Omental fat pad (tissue), 4 donors: ENCODE data around the gene CCDC24. TPM values are rescaled to one million over a fixed set of nuclear protein-coding genes. Genes with fewer than 3 reads are reported as not detected.

Experiments used
- ATAC-seq: fragments of 150-250 bp; one replicate; pipeline ENCODE4 v1.9.1; 2016; ENCODE audit warnings: mild to moderate bottlenecking, moderate library complexity; ENCODE audit not compliant: low FRiP score
- DNase-seq: peaks from one replicate; pipeline ENCODE4 v3.0.0-alpha.2; 2019; ENCODE audit warnings: low spot score
- total RNA-seq, 4 donors: library from RNA; depleted of rRNA; stranded (reverse); fragments of >200 nt; gene quantifications; one replicate each; pipeline ENCODE4 v1.1.0, GENCODE V29; 2016
- TF ChIP-seq, protein P1 (sequence below), 3 donors: fragments of 450-650 bp; IDR thresholded peaks; one replicate each; pipeline ENCODE4 v1.5.1; 2016 to 2017; ENCODE audit warnings: antibody characterized with exemption in 3 of 3, mild to moderate bottlenecking in 3 of 3, moderate library complexity in 2 of 3

CCDC24 gene
- total RNA-seq, 4 donors from 2014 or later: 2.3 to 3.6 (median 2.8) TPM

GRCh38 chr1:43956234-43956633, 35.2 kb upstream of the CCDC24 start:
- TF ChIP-seq, protein P1, sequence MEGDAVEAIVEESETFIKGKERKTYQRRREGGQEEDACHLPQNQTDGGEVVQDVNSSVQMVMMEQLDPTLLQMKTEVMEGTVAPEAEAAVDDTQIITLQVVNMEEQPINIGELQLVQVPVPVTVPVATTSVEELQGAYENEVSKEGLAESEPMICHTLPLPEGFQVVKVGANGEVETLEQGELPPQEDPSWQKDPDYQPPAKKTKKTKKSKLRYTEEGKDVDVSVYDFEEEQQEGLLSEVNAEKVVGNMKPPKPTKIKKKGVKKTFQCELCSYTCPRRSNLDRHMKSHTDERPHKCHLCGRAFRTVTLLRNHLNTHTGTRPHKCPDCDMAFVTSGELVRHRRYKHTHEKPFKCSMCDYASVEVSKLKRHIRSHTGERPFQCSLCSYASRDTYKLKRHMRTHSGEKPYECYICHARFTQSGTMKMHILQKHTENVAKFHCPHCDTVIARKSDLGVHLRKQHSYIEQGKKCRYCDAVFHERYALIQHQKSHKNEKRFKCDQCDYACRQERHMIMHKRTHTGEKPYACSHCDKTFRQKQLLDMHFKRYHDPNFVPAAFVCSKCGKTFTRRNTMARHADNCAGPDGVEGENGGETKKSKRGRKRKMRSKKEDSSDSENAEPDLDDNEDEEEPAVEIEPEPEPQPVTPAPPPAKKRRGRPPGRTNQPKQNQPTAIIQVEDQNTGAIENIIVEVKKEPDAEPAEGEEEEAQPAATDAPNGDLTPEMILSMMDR (IDR thresholded peaks at IDR 0.05): no peak
- no peak for ATAC-seq
- DNase-seq: no peak

GRCh38 chr1:43957407-43958040, 33.9 kb upstream of the CCDC24 start:
- DNase-seq: no peak
- no peak for ATAC-seq

GRCh38 chr1:43958351-43959255, 32.8 kb upstream of the CCDC24 start:
- no peak for ATAC-seq

More at GRCh38 chr1:43957407-43958040, 33.9 kb upstream of the CCDC24 start:
- TF ChIP-seq, protein P1 (IDR thresholded peaks at IDR 0.05): no peak

GRCh38 chr1:43960798-43961197, 30.6 kb upstream of the CCDC24 start:
- TF ChIP-seq, protein P1 (IDR thresholded peaks at IDR 0.05): no peak
- ATAC-seq (no peak), DNase-seq (no peak)

More at GRCh38 chr1:43958351-43959255, 32.8 kb upstream of the CCDC24 start:
- TF ChIP-seq, protein P1 (IDR thresholded peaks at IDR 0.05): no peak
- no peak for DNase-seq

DNA sequence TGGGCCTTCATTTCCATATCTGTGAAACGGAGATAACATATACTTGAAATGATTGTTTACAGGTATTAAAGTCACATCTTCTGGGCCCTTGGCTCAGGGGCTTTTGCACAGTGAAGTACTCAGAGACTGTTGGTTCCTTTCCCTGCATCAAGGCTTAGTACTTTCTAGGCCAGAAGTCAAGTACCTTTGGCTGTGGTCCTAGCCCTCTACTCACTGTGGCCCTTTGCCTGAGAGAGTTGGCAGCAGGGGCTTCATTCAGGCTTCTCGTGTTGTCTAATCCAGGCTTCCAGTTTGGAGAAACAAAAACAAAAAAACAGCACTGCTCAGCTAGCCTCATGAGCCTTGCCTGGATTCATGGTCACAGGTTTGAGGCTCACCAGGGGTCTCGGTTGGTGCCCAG, 29.7 kb upstream of the CCDC24 start:
- DNase-seq (no peak), ATAC-seq (no peak)
- TF ChIP-seq, protein P1 (IDR thresholded peaks at IDR 0.05): no peak

- DNase-seq (no peak), ATAC-seq (no peak)
- TF ChIP-seq, protein P1 (IDR thresholded peaks at IDR 0.05): no peak
Measured at GRCh38 chr1:43962324-43962723, 29.1 kb upstream of the CCDC24 start.
